ENCODE results near the gene CDAN1. TPM values are rescaled to one million over a fixed set of nuclear protein-coding genes. Genes with fewer than 3 reads are reported as not detected.

Gene CDAN1
- total RNA-seq, 1 experiment from 2014 or later = 16.4 TPM

- no peak for TF ChIP-seq ZBTB43 (CRISPR knock-in tag; IDR thresholded peaks at IDR 0.05)
- no peak for TF ChIP-seq ELF4 (CRISPR knock-in tag; IDR thresholded peaks at IDR 0.05; ENCODE audit: low read depth)
- TF ChIP-seq, protein P1, sequence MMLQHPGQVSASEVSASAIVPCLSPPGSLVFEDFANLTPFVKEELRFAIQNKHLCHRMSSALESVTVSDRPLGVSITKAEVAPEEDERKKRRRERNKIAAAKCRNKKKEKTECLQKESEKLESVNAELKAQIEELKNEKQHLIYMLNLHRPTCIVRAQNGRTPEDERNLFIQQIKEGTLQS (CRISPR knock-in tag; conservative IDR thresholded peaks at IDR 0.05) = no peak
- TF ChIP-seq, protein P2, sequence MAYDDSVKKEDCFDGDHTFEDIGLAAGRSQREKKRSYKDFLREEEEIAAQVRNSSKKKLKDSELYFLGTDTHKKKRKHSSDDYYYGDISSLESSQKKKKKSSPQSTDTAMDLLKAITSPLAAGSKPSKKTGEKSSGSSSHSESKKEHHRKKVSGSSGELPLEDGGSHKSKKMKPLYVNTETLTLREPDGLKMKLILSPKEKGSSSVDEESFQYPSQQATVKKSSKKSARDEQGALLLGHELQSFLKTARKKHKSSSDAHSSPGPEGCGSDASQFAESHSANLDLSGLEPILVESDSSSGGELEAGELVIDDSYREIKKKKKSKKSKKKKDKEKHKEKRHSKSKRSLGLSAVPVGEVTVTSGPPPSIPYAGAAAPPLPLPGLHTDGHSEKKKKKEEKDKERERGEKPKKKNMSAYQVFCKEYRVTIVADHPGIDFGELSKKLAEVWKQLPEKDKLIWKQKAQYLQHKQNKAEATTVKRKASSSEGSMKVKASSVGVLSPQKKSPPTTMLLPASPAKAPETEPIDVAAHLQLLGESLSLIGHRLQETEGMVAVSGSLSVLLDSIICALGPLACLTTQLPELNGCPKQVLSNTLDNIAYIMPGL (CRISPR knock-in tag; IDR thresholded peaks at IDR 0.05) = no peak
- no peak for TF ChIP-seq RORB (CRISPR knock-in tag; IDR thresholded peaks at IDR 0.05)
- TF ChIP-seq, protein P3, sequence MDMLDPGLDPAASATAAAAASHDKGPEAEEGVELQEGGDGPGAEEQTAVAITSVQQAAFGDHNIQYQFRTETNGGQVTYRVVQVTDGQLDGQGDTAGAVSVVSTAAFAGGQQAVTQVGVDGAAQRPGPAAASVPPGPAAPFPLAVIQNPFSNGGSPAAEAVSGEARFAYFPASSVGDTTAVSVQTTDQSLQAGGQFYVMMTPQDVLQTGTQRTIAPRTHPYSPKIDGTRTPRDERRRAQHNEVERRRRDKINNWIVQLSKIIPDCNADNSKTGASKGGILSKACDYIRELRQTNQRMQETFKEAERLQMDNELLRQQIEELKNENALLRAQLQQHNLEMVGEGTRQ (CRISPR knock-in tag; IDR thresholded peaks at IDR 0.05) = no peak
These were observed 15.9 kb downstream of the CDAN1 start (continued) for GRCh38 chr15:42721016-42721415.

DNA sequence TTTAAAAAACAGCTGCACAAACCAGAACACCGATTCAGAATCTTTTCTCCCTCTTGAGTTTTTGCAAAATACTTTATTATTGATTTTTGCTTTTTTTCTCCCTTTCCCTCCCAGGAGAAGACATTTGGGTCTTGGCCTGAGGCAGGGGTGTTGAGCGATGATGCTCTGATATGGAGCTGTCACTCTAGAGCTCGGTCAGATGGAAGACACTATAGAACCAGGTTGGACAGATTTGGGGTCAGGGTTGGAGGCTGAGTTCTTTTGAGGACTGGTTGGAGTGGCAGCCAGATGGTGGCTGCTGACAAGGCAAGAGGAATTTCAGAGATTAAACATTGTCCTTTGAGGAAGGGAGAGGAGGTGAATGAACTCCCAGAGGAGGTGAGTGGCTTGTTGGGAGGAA lies 16.9 kb downstream of the CDAN1 start:
- no peaks in the 10 kb centered on the region for H3K9me3 Mint-ChIP-seq
- H3K27ac Mint-ChIP-seq = no peak overlapping the region
- DNase-seq (ENCODE audit: low spot score) = no peak
- H3K27me3 Mint-ChIP-seq (ENCODE audit: low read depth) = no peaks in the 10 kb centered on the region
- H3K4me3 Mint-ChIP-seq = no peak overlapping the region
- no peaks in the 10 kb centered on the region for H3K4me1 Mint-ChIP-seq
- TF ChIP-seq, protein P4, sequence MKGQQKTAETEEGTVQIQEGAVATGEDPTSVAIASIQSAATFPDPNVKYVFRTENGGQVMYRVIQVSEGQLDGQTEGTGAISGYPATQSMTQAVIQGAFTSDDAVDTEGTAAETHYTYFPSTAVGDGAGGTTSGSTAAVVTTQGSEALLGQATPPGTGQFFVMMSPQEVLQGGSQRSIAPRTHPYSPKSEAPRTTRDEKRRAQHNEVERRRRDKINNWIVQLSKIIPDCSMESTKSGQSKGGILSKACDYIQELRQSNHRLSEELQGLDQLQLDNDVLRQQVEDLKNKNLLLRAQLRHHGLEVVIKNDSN (CRISPR knock-in tag; IDR thresholded peaks at IDR 0.05) = no peak
- TF ChIP-seq, protein P5, sequence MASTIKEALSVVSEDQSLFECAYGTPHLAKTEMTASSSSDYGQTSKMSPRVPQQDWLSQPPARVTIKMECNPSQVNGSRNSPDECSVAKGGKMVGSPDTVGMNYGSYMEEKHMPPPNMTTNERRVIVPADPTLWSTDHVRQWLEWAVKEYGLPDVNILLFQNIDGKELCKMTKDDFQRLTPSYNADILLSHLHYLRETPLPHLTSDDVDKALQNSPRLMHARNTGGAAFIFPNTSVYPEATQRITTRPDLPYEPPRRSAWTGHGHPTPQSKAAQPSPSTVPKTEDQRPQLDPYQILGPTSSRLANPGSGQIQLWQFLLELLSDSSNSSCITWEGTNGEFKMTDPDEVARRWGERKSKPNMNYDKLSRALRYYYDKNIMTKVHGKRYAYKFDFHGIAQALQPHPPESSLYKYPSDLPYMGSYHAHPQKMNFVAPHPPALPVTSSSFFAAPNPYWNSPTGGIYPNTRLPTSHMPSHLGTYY (CRISPR knock-in tag; IDR thresholded peaks at IDR 0.05) = no peak
- TF ChIP-seq SOX15 (CRISPR knock-in tag; IDR thresholded peaks at IDR 0.05) (no peak), GRHL2 (CRISPR knock-in tag; IDR thresholded peaks at IDR 0.05; ENCODE audit: insufficient replicate concordance, severe bottlenecking) (no peak), RORB (CRISPR knock-in tag; IDR thresholded peaks at IDR 0.05) (no peak), NR2C2 (CRISPR knock-in tag; IDR thresholded peaks at IDR 0.05) (no peak), CREM (CRISPR knock-in tag; IDR thresholded peaks at IDR 0.05) (no peak), E2F4 (CRISPR knock-in tag; IDR thresholded peaks at IDR 0.05; ENCODE audit: borderline replicate concordance, low read depth) (no peak), ZNF416 (CRISPR knock-in tag; IDR thresholded peaks at IDR 0.05) (no peak), ZNF263 (CRISPR knock-in tag; IDR thresholded peaks at IDR 0.05; ENCODE audit: low read depth) (no peak), ZNF121 (CRISPR knock-in tag; IDR thresholded peaks at IDR 0.05) (no peak), ZNF396 (CRISPR knock-in tag; IDR thresholded peaks at IDR 0.05; ENCODE audit: borderline replicate concordance) (no peak)
- TF ChIP-seq, protein P1 (CRISPR knock-in tag; conservative IDR thresholded peaks at IDR 0.05) = no peak
- TF ChIP-seq, protein P3 (CRISPR knock-in tag; IDR thresholded peaks at IDR 0.05) = no peak
- H3K36me3 Mint-ChIP-seq = peaks cover 10% of the 10 kb centered on the region
- POLR2A ChIA-PET = no interaction called here
- CTCF ChIA-PET = interaction anchor here (1.5 kb wide), 1 partner anchor 207 kb away, joined by 3 read pairs; no protein-coding TSS in a partner anchor
- ATAC-seq = no peak
